GM12878 (cell line): ENCODE measurements around the gene AP2A2.

Source experiments
- MYC ChIP-seq: IDR thresholded peaks from 2 replicates; pipeline ENCODE4 v1.6.1; 2011; ENCODE audit warnings: mild to moderate bottlenecking, low read length, moderate library complexity, inconsistent platforms; ENCODE audit not compliant: insufficient read depth, insufficient replicate concordance, insufficient read length, severe bottlenecking
- POLR2A ChIP-seq: IDR thresholded peaks from 2 replicates; pipeline ENCODE4 v1.6.1; 2011; ENCODE audit warnings: low read depth, mild to moderate bottlenecking, low read length
- SREBF2 ChIP-seq: IDR thresholded peaks from 2 replicates; pipeline ENCODE4 v1.6.1; 2012; ENCODE audit warnings: mild to moderate bottlenecking, low read length
- TAF1 ChIP-seq: IDR thresholded peaks from 2 replicates; pipeline ENCODE4 v1.6.1; 2011; ENCODE audit warnings: mild to moderate bottlenecking, low read depth, low read length, borderline replicate concordance

DNA sequence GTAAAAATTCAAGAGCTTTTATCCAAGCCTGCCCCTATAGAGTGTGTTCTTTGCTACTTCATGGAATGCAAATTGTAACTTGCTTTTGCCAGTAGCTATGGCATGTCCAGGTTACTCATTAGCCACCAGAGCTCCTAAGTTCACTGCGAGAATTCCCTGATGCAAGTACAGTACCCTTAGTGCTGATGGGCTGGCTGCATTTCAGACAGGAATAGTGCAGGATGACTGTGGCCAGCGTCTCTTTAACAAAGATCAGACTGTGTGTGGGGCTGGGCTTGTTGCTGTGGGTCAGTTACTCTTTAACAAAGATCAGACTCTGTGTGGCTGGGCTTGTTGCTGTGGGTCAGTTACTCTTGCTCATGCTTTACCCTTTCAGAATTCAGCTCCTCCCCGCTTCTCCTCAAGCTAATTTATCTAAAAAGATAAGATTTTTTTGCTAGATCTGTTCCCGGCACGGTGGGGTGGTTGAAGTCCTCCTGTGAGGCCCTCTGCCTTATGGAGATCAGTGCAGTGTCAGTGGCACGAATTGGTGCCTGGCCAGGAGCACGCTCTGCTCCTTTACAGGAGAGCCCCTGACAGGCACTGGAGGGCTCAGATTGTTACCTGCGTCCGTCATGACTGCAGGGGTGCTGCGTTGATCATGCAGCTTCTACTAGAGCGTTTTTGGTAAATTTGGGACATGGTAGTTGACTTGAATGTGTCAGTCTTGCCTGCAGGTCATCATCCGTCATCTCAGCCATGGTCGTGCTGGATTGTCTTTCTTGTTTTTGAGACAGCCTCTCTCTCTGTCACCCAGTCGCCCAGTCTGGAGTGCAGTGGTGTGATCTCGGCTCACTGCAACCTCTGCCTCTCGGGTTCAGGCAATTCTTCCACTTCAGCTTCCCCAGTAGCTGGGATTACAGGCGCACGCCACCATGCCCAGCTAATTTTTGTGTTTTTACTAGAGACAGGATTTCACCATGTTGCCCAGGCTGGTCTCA, 27.0 kb downstream of the AP2A2 start:
- TF ChIP-seq SREBF2: no peak
- TF ChIP-seq TAF1: no peak
- no peak for TF ChIP-seq POLR2A
- TF ChIP-seq MYC: no peak
